HepG2 (cell line): ENCODE measurements around the gene PRRT2. TPM values are rescaled to one million over a fixed set of nuclear protein-coding genes. Genes with fewer than 3 reads are reported as not detected.

Experiments
- ATAC-seq: fragments of 200-7000 bp; cut with Tn5 transposase; 3 replicates; pipeline ENCODE4 v1.9.1; 2020; ENCODE audit warnings: mild to moderate bottlenecking, moderate library complexity
- BruUV-seq: library from RNA; stranded (reverse); fragments of 400-500 nt; replicated peaks from 2 replicates; lab custom pipeline; 2021; lab: Mats Ljungman, UMichigan
- CTCF ChIA-PET: fragments of 300-600 bp; formaldehyde crosslinking; extraction: SDS; loops from one replicate; lab custom pipeline; 2021; ENCODE audit warnings: low total read pairs, inconsistent platforms, low intra/inter-chr PET ratio; lab: Yijun Ruan, JAX
- POLR2A ChIA-PET: fragments of 350-600 bp; sonication (Branson Sonifier 250); formaldehyde crosslinking; loops from one replicate; lab custom pipeline; 2020; ENCODE audit warnings: antibody characterized with exemption, inconsistent platforms; lab: Yijun Ruan, JAX
- DNase-seq: peaks from one replicate; pipeline ENCODE4 v3.0.0-alpha.2; 2015; ENCODE audit warnings: low spot score
- FAIRE-seq: peaks from 3 replicates; lab custom pipeline; 2011; peaks lifted over from hg19 to GRCh38; lab: Jason Lieb, UNC
- H2AFZ ChIP-seq: one replicate; pipeline ENCODE4 v1.6.1; 2011; ENCODE audit warnings: low read length, inconsistent platforms
- H3K27ac ChIP-seq: fragments of 300-600 bp; 3 replicates; pipeline ENCODE4 v1.8.0; 2011; ENCODE audit warnings: mixed run types, mild to moderate bottlenecking, mixed read lengths, low read length, inconsistent platforms; ENCODE audit not compliant: insufficient read depth; ENCODE audit errors: extremely low read length
- H3K27me3 ChIP-seq, 2 experiments: fragments of 200-600 bp in 1 of 2; 2 replicates in 1 of 2; 3 replicates in 1 of 2; pipeline versions ENCODE4 v1.6.0 to v1.8.0; 2011; ENCODE audit warnings: low read length in 2 of 2, mild to moderate bottlenecking in 2 of 2, moderate library complexity in 2 of 2, inconsistent platforms in 1 of 2; ENCODE audit not compliant: insufficient read depth in 2 of 2, control insufficient read depth in 1 of 2
- H3K36me3 ChIP-seq, 2 experiments: fragments of 200-600 bp in 1 of 2; replicated peaks in 1 of 2; 2 replicates in 1 of 2; 3 replicates in 1 of 2; pipeline versions ENCODE4 v1.5.1 to v1.8.0; 2011; ENCODE audit warnings: low read length in 2 of 2, inconsistent platforms in 1 of 2; ENCODE audit not compliant: insufficient read depth in 2 of 2, control insufficient read depth in 1 of 2
- H3K4me1 ChIP-seq: 2 replicates; pipeline ENCODE4 v1.5.1; 2012; ENCODE audit warnings: low read length, inconsistent platforms; ENCODE audit not compliant: insufficient read depth
- H3K4me2 ChIP-seq: 2 replicates; pipeline ENCODE4 v1.6.0; 2011; ENCODE audit warnings: low read depth, low read length, inconsistent platforms
- H3K4me3 ChIP-seq, 3 experiments: fragments of 200-600 bp in 1 of 3; sonication (generic), shearing (Covaris generic) in 1 of 3; replicated peaks in 1 of 3; 2 replicates each; pipeline ENCODE4 v1.5.1; 2011 to 2016; ENCODE audit warnings: low read length in 3 of 3, inconsistent platforms in 2 of 3, low read depth in 2 of 3, mild to moderate bottlenecking in 2 of 3, control low read depth in 1 of 3, mixed read lengths in 1 of 3; ENCODE audit not compliant: insufficient read depth in 1 of 3
- H3K79me2 ChIP-seq: one replicate; pipeline ENCODE4 v1.6.1; 2011; ENCODE audit warnings: low read length, inconsistent platforms; ENCODE audit not compliant: insufficient read depth
- H3K9ac ChIP-seq: 2 replicates; pipeline ENCODE4 v1.6.0; 2011; ENCODE audit warnings: mild to moderate bottlenecking, low read depth, low read length, inconsistent platforms; ENCODE audit not compliant: insufficient read depth
- H3K9me3 ChIP-seq: 2 replicates; pipeline ENCODE4 v1.5.1; 2012; ENCODE audit warnings: mild to moderate bottlenecking, low read length
- H4K20me1 ChIP-seq: 2 replicates; pipeline ENCODE4 v1.6.0; 2011; ENCODE audit warnings: inconsistent platforms, mild to moderate bottlenecking, low read length, moderate library complexity; ENCODE audit not compliant: insufficient read depth
- ATF5 ChIP-seq: sonication (generic); formaldehyde crosslinking; IDR thresholded peaks from 2 replicates; pipeline ENCODE4 v1.4.0; 2020; ENCODE audit warnings: mild to moderate bottlenecking, low read depth, missing genetic modification reagents
- CREB1 ChIP-seq, 2 experiments: fragments of 450-650 bp in 1 of 2; IDR thresholded peaks; 2 replicates each; pipeline ENCODE4 v1.6.1; 2016 to 2017; ENCODE audit warnings: control low read depth in 1 of 2, mild to moderate bottlenecking in 1 of 2, missing compliant biosample characterization in 1 of 2, missing genetic modification characterization in 1 of 2
- DMTF1 ChIP-seq: sonication (generic); formaldehyde crosslinking; IDR thresholded peaks from 2 replicates; pipeline ENCODE4 v1.4.0; 2020; ENCODE audit warnings: mild to moderate bottlenecking, missing genetic modification reagents
- DZIP1 ChIP-seq: sonication (generic); formaldehyde crosslinking; IDR thresholded peaks from 2 replicates; pipeline ENCODE4 v1.5.0; 2020; ENCODE audit warnings: mild to moderate bottlenecking, missing genetic modification reagents
- ERF ChIP-seq: IDR thresholded peaks from 2 replicates; pipeline ENCODE4 v1.6.1; 2018; ENCODE audit warnings: missing biosample characterization, missing genetic modification reagents
- FOSL2 ChIP-seq: sonication (generic); formaldehyde crosslinking; IDR thresholded peaks from 2 replicates; pipeline ENCODE4 v1.4.0; 2020; ENCODE audit warnings: missing genetic modification reagents
- GTF3A ChIP-seq: sonication (generic); formaldehyde crosslinking; conservative IDR thresholded peaks from 2 replicates; pipeline ENCODE4 v1.4.0; 2020; ENCODE audit warnings: mild to moderate bottlenecking, missing genetic modification reagents
- ISX ChIP-seq: sonication (generic); formaldehyde crosslinking; conservative IDR thresholded peaks from 2 replicates; pipeline ENCODE4 v1.5.0; 2020; ENCODE audit warnings: missing genetic modification reagents
- JUND ChIP-seq: sonication (generic); formaldehyde crosslinking; IDR thresholded peaks from 2 replicates; pipeline ENCODE4 v1.8.0; 2022; ENCODE audit warnings: mild to moderate bottlenecking, missing genetic modification reagents
- NPAS2 ChIP-seq: sonication (generic); formaldehyde crosslinking; IDR thresholded peaks from 2 replicates; pipeline ENCODE4 v1.8.0; 2022; ENCODE audit warnings: mild to moderate bottlenecking, missing genetic modification reagents, borderline replicate concordance
- ZC3H4 ChIP-seq: sonication (generic); formaldehyde crosslinking; IDR thresholded peaks from 2 replicates; pipeline ENCODE4 v1.4.0; 2020; ENCODE audit warnings: missing genetic modification reagents, borderline replicate concordance
- ZGPAT ChIP-seq: IDR thresholded peaks from 2 replicates; pipeline ENCODE4 v1.6.1; 2016; ENCODE audit warnings: mild to moderate bottlenecking
- ZMYM4 ChIP-seq: sonication (generic); formaldehyde crosslinking; IDR thresholded peaks from 2 replicates; pipeline ENCODE4 v1.8.1; 2023; ENCODE audit warnings: mild to moderate bottlenecking, missing genetic modification reagents
- ZSCAN20 ChIP-seq: sonication (generic); formaldehyde crosslinking; IDR thresholded peaks from 2 replicates; pipeline ENCODE4 v1.4.0; 2020; ENCODE audit warnings: missing genetic modification reagents, mild to moderate bottlenecking, borderline replicate concordance
- ZSCAN25 ChIP-seq: sonication (generic); formaldehyde crosslinking; IDR thresholded peaks from 2 replicates; pipeline ENCODE4 v1.8.0; 2022; ENCODE audit warnings: mild to moderate bottlenecking, missing genetic modification reagents
- WGBS: methylation state at CpG from one replicate; pipeline ENCODE4 v1.1.6; 2017; ENCODE audit warnings: low lambda C conversion rate; 5-methylcytosine and 5-hydroxymethylcytosine counted together
- in situ Hi-C: cut with HindIII; loops from 2 replicates; pipeline ENCODE4 v1.10.0; 2017; ENCODE audit warnings: low pct_unique_long_range_greater_than_20kb; ENCODE audit not compliant: extremely low pct_ligation_motif_present
- intact Hi-C: fragments of 100-400 bp; cut with micrococcal nuclease; formaldehyde crosslinking; loops from one replicate; pipeline ENCODE4 v1.10.0; 2022; ENCODE audit not compliant: unreplicated experiment
- polyA plus RNA-seq, 8 experiments: library from polyadenylated mRNA; depleted of rRNA in 3 of 8; stranded (reverse) in 7 of 8; unstranded in 1 of 8; fragments of >200 nt; fragmentation: Illumina TruSeq in 4 of 8; extraction: Trizol in 4 of 8; gene quantifications; 2 replicates each; pipeline versions ENCODE4 v1.2.1 to v1.2.3, GENCODE V29; 2011 to 2016; ENCODE audit warnings: low read depth in 4 of 8, missing spikeins in 1 of 8, mixed read lengths in 1 of 8; ENCODE audit not compliant: insufficient read depth in 1 of 8
- total RNA-seq, 5 experiments: library from RNA; depleted of rRNA; stranded (reverse); fragments of >200 nt; fragmentation: Illumina TruSeq; extraction: Trizol; gene quantifications; 2 replicates each; pipeline ENCODE4 v1.2.3, GENCODE V29; 2016; ENCODE audit warnings: low read depth in 1 of 5

PRRT2 gene
- total and polyA plus RNA-seq, 2 of the 13 experiments (the other 11 are each of a cell fraction or from before 2014, with no cell fraction given) = 0.51 to 1.1 TPM

- no peaks in the 10 kb centered on the region for H3K27me3 ChIP-seq
- in situ Hi-C loops = no loop called here
- ChIA-PET CTCF (no interaction called here), POLR2A (no interaction called here)
- peaks cover 4 to 8% of the 10 kb centered on the region in 2 experiments; a peak in 3 of 5 replicates for H3K36me3 ChIP-seq
- no peak for FAIRE-seq
- no peak for TF ChIP-seq ZMYM4 (CRISPR knock-in tag)
- TF ChIP-seq ERF (CRISPR knock-in tag) = no peak
- TF ChIP-seq DZIP1 (CRISPR knock-in tag) = no peak
- TF ChIP-seq ZC3H4 (CRISPR knock-in tag) = no peak
- TF ChIP-seq ZSCAN25 (CRISPR knock-in tag) = no peak
- no peak for TF ChIP-seq GTF3A
- TF ChIP-seq NPAS2 (CRISPR knock-in tag) = no peak
- no peak for TF ChIP-seq ISX (CRISPR knock-in tag)
- TF ChIP-seq ATF5 = no peak
- no peak for TF ChIP-seq ZSCAN20 (CRISPR knock-in tag)
- no peak for TF ChIP-seq DMTF1 (CRISPR knock-in tag)
- no peak for TF ChIP-seq JUND
- no peak for TF ChIP-seq FOSL2 (CRISPR knock-in tag)
- TF ChIP-seq CREB1 (IDR thresholded peaks at IDR 0.05) = no peak
- no peak for TF ChIP-seq CREB1 (CRISPR knock-in tag; IDR thresholded peaks at IDR 0.05)
- TF ChIP-seq ZGPAT (CRISPR knock-in tag) = no peak
- H3K9me3 ChIP-seq = no peaks in the 10 kb centered on the region
- intact Hi-C loops = no loop called here
- 90% methylated on average over 2 of the region's 2 CpGs for WGBS
- H3K79me2 ChIP-seq = no peaks in the 10 kb centered on the region
- H3K9ac ChIP-seq = no peak overlapping the region
- no peak for ATAC-seq
- DNase-seq = no peak
- no peaks in the 10 kb centered on the region for H4K20me1 ChIP-seq
- no TSS peak for BruUV-seq
- H3K27ac ChIP-seq = no peak overlapping the region
- H2AFZ ChIP-seq = no peak overlapping the region
- peaks cover 42% of the 10 kb centered on the region for H3K4me1 ChIP-seq
- no peak overlapping the region for H3K4me3 ChIP-seq
- H3K4me2 ChIP-seq = no peak overlapping the region
Measured at GRCh38 chr16:29831490-29831889, 19.5 kb downstream of the PRRT2 start.
